A673 (cell line): ENCODE data around the gene KCNA2.

ENCODE experiments used
- CTCF ChIP-seq: fragments of 300-800, 200-600 bp; sonication (generic); conservative IDR thresholded peaks from 2 replicates; pipeline ENCODE4 v1.5.1; 2017; ENCODE audit warnings: low read depth, mild to moderate bottlenecking, antibody characterized with exemption, low read length, moderate library complexity, mixed read lengths
- EZH2 ChIP-seq: fragments of 200-600 bp; sonication (generic); IDR thresholded peaks from 2 replicates; pipeline ENCODE4 v1.6.1; 2017; ENCODE audit warnings: borderline replicate concordance, low read depth, mild to moderate bottlenecking, mixed read lengths, antibody characterized with exemption, low read length; ENCODE audit not compliant: poor library complexity, severe bottlenecking

- TF ChIP-seq CTCF (no peak), EZH2 (no peak)
Observed at GRCh38 chr1:110601332-110601731, 4.8 kb downstream of the KCNA2 start.
